T-cell (primary cell): Measurements from ENCODE around the gene SAMD3. TPM values are rescaled to one million over a fixed set of nuclear protein-coding genes. Genes with fewer than 3 reads are reported as not detected.

Experiments used
- ATAC-seq, 4 experiments: fragments of 200-7000 bp in 3 of 4; fragments of 150-1000 bp in 1 of 4; cut with Tn5 transposase; replicated peaks in 1 of 4; 1 replicate in 3 of 4; 2 replicates in 1 of 4; pipeline ENCODE4 v1.10.0; 2021; ENCODE audit warnings: moderate library complexity in 3 of 4, mild to moderate bottlenecking in 2 of 4, moderate number of reproducible peaks in 1 of 4
- CTCF ChIA-PET, 2 donors: fragments of 300-600 bp; sonication (Branson Sonifier 250); formaldehyde crosslinking; loops; one replicate each; lab custom pipeline; 2022; ENCODE audit warnings: antibody characterized with exemption in 2 of 2; lab: Charles Lee
- POLR2A ChIA-PET, 2 donors: fragments of 300-600 bp; sonication (Branson Sonifier 250); formaldehyde crosslinking; loops; one replicate each; lab custom pipeline; 2022; ENCODE audit warnings: antibody characterized with exemption in 2 of 2; lab: Charles Lee
- DNase-seq, 35 experiments: peaks; one replicate each; pipeline versions ENCODE4 v3.0.0 to v3.0.0-alpha.2; 2013 to 2023
- H3K27ac ChIP-seq: one replicate; pipeline ENCODE4 v1.5.1; 2013; ENCODE audit warnings: low read length
- H3K27me3 ChIP-seq, 2 experiments: replicated peaks in 1 of 2; 1 replicate in 1 of 2; 2 replicates in 1 of 2; pipeline versions ENCODE4 v1.6.1 to v1.7.0; 2013; ENCODE audit warnings: low read length in 1 of 2, mixed read lengths in 1 of 2; ENCODE audit not compliant: control insufficient read depth in 2 of 2, insufficient read depth in 2 of 2; ENCODE audit errors: extremely low read depth in 1 of 2
- H3K36me3 ChIP-seq, 2 donors: 1 replicate in 1 of 2; 2 replicates in 1 of 2; pipeline versions ENCODE4 v1.6.1 to v1.7.0; 2013; ENCODE audit warnings: low read length in 1 of 2; ENCODE audit not compliant: control insufficient read depth in 2 of 2, insufficient read depth in 1 of 2; ENCODE audit errors: extremely low read depth in 1 of 2
- H3K4me1 ChIP-seq, 2 experiments: 1 replicate in 1 of 2; 2 replicates in 1 of 2; pipeline versions ENCODE4 v1.6.1 to v1.7.0; 2013; ENCODE audit warnings: low read length in 2 of 2, mixed read lengths in 1 of 2; ENCODE audit not compliant: insufficient read depth in 2 of 2, control insufficient read depth in 1 of 2; ENCODE audit errors: extremely low read depth in 1 of 2
- H3K4me3 ChIP-seq, 2 donors: 1 replicate in 1 of 2; 2 replicates in 1 of 2; pipeline versions ENCODE4 v1.5.1 to v1.7.0; 2013; ENCODE audit warnings: mild to moderate bottlenecking in 2 of 2, low read length in 1 of 2, moderate library complexity in 1 of 2; ENCODE audit not compliant: control insufficient read depth in 1 of 2; ENCODE audit errors: extremely low read depth in 1 of 2
- H3K9me3 ChIP-seq: 2 replicates; pipeline ENCODE4 v1.7.0; 2013
- H3K27ac Mint-ChIP-seq, 2 donors: one replicate each; pipeline ENCODE4 v1.8.0; 2020 to 2021; ENCODE audit warnings: mild to moderate bottlenecking in 2 of 2, mixed read lengths in 2 of 2
- H3K27me3 Mint-ChIP-seq, 2 donors: one replicate each; pipeline ENCODE4 v1.8.0; 2021 to 2022; ENCODE audit warnings: mixed read lengths in 2 of 2
- H3K36me3 Mint-ChIP-seq: one replicate; pipeline ENCODE4 v1.8.0; 2021; ENCODE audit warnings: mixed read lengths
- H3K4me1 Mint-ChIP-seq, 3 donors: one replicate each; pipeline ENCODE4 v1.8.0; 2020 to 2022; ENCODE audit warnings: mixed read lengths in 3 of 3, mild to moderate bottlenecking in 1 of 3
- H3K4me3 Mint-ChIP-seq, 3 donors: one replicate each; pipeline ENCODE4 v1.8.0; 2020 to 2022; ENCODE audit warnings: mild to moderate bottlenecking in 3 of 3, mixed read lengths in 3 of 3, moderate library complexity in 3 of 3
- H3K9me3 Mint-ChIP-seq, 3 donors: one replicate each; pipeline ENCODE4 v1.8.0; 2020 to 2022; ENCODE audit warnings: mixed read lengths in 3 of 3
- WGBS: methylation state at CpG from one replicate; pipeline ENCODE4 v1.1.5; 2013; ENCODE audit warnings: missing lambda C conversion rate; ENCODE audit not compliant: insufficient coverage; 5-methylcytosine and 5-hydroxymethylcytosine counted together
- total RNA-seq, 35 experiments: library from RNA in 6 of 35; stranded (reverse) in 6 of 35; fragments of 120-200 nt in 1 of 35; gene quantifications; one replicate each; pipeline versions ENCODE4 v1.2.1 to v1.2.4 and lab custom pipeline; 2013 to 2026

The SAMD3 gene
- total RNA-seq, 5 donors from 2014 or later (not counting 1 experiment from before 2014, with no cell fraction given): 27.5 to 73.8 (median 38.5) TPM

DNA sequence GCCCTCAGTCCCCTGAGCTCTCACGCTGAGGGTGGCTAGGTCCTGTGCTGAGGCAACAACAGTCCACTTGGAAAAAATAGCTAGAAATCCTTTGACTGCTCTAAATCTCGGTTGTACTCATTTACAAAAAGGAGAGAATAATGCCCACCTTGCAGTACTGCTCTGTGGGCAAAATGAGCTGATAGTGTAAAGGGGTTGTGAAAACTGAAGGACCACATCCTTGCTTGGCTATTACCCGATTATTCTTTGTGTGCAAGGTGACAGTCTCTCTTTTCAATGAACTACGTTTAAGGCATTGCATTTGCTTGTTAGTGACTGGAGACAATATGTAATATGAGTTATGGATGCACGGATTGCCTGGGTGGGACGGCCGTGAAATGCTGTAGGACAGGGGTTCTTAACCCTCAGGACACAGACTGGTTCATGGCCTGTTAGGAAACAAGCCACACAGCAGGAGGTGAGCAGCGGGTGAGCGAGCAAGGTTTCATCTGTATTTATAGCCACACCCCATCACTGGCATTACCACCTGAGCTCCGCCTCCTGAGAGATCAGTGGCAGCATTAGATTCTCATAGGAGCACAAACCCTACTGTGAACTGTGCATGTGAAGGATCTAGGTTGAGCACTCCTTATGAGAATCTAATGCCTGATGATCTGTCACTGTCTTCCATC is 14.6 kb downstream of the SAMD3 start:
- H3K9me3 ChIP-seq: no peaks in the 10 kb centered on the region
- Mint-ChIP-seq H3K27ac (no peak overlapping the region), H3K9me3 (no peaks in the 10 kb centered on the region), H3K27me3 (no peaks in the 10 kb centered on the region), H3K4me1 (peaks cover 63 to 78% (median 73%) of the 10 kb centered on the region in 3 donors), H3K4me3 (no peak overlapping the region), H3K36me3 (peaks cover 74% of the 10 kb centered on the region)
- ATAC-seq: no peak
- peaks cover 2 to 72% of the 10 kb centered on the region in 2 donors for H3K36me3 ChIP-seq
- no peak overlapping the region for H3K27ac ChIP-seq
- no peak for DNase-seq
- ChIA-PET POLR2A (interaction anchor here in 1 of 2 donors (0.6 to 0.7 kb wide), 2 partner anchors 8 to 318 kb away, joined by 3 to 8 read pairs; no protein-coding TSS in a partner anchor), CTCF (interaction anchor here (0.6 to 1.7 kb wide), 2 partner anchors 97 to 635 kb away, joined by 3 to 4 read pairs; no protein-coding TSS in a partner anchor)
- H3K4me1 ChIP-seq: peaks cover 9 to 76% of the 10 kb centered on the region in 2 experiments
- 90% methylated on average over 5 of the region's 10 CpGs for WGBS
- no peaks in the 10 kb centered on the region for H3K27me3 ChIP-seq
- H3K4me3 ChIP-seq: no peak overlapping the region

DNA sequence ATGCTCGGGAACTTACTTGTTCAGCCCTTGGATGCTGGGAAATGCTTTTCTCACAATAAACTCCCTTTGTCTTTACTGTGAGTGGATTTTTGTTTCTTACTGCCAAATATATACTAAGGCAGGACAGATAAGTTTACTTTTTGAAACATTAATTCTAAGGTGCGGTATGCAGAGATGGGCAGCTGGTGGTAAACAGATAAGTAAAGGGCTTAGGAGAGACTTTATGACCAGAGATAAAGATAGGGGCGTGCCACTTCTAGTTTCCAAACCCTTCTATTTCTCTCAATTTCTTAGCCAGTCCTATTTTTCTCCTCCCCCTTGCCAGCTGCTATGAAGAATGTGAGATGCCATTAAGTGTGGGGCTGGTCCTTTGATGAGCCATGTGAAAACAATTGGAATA is 16.3 kb downstream of the SAMD3 start:
- DNase-seq (no peak), ATAC-seq (no peak)
- H3K9me3 ChIP-seq: no peaks in the 10 kb centered on the region
- peaks cover 2 to 78% of the 10 kb centered on the region in 2 donors for H3K36me3 ChIP-seq
- no peak overlapping the region for H3K27ac Mint-ChIP-seq
- H3K4me3 ChIP-seq: no peak overlapping the region
- H3K4me1 ChIP-seq: peaks cover 2 to 70% of the 10 kb centered on the region in 2 experiments
- no peaks in the 10 kb centered on the region for H3K27me3 ChIP-seq
- no peak overlapping the region for H3K27ac ChIP-seq
- ChIA-PET POLR2A (interaction anchor here in 1 of 2 donors (0.8 kb wide), 1 partner anchor 9 kb away, joined by 10 read pairs; no protein-coding TSS in a partner anchor), CTCF (interaction anchor here in 1 of 2 donors (0.6 kb wide), 1 partner anchor 9 kb away, joined by 3 read pairs; no protein-coding TSS in a partner anchor)
- WGBS: no CpG with 5 or more reads among the region's 3 CpGs
- peaks cover 58 to 77% (median 69%) of the 10 kb centered on the region in 3 donors for H3K4me1 Mint-ChIP-seq
- no peaks in the 10 kb centered on the region for H3K27me3 Mint-ChIP-seq
- no peaks in the 10 kb centered on the region for H3K9me3 Mint-ChIP-seq
- H3K4me3 Mint-ChIP-seq: no peak overlapping the region
- H3K36me3 Mint-ChIP-seq: peaks cover 79% of the 10 kb centered on the region

DNA sequence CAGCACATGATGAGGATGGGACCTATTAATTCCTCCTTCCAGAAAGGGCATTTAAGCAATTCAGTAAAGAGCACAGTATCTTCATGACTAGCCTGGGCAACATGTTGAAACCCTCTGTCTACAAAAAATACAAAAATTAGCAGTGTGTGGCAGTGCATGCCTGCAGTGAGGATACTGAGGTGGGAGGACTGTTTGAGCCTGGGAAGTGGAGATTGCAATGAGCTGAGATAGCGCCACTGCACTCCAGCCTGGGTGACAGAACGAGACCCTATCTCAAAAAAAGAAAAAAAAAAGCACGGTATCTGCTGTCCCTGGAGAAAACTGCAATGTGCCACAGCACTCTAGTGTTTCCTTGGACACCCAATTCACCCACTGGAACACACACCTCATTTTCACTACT is 18.4 kb downstream of the SAMD3 start:
- Histone ChIP-seq H3K36me3 (peaks cover under 1 to 85% of the 10 kb centered on the region in 2 donors), H3K4me1 (peaks cover 0 to 54% of the 10 kb centered on the region in 2 experiments), H3K27ac (no peak overlapping the region), H3K4me3 (no peak overlapping the region), H3K27me3 (no peaks in the 10 kb centered on the region), H3K9me3 (no peaks in the 10 kb centered on the region)
- Mint-ChIP-seq H3K4me1 (peaks cover 56 to 68% (median 67%) of the 10 kb centered on the region in 3 donors), H3K9me3 (peaks cover 0 to 7% (median 0%) of the 10 kb centered on the region in 3 donors), H3K4me3 (no peak overlapping the region), H3K27me3 (no peaks in the 10 kb centered on the region), H3K27ac (peak overlapping the region; percentile 18 to 60), H3K36me3 (peaks cover 84% of the 10 kb centered on the region)
- POLR2A ChIA-PET: interaction anchor here in 1 of 2 donors (0.6 kb wide), 1 partner anchor 23 kb away, joined by 7 read pairs; no protein-coding TSS in a partner anchor
- WGBS: no CpG with 5 or more reads among the region's 3 CpGs
- CTCF ChIA-PET: interaction anchor here in 1 of 2 donors (1.4 kb wide), 1 partner anchor 8 kb away, joined by 3 read pairs; no protein-coding TSS in a partner anchor
- ATAC-seq: no peak
- no peak for DNase-seq

DNA sequence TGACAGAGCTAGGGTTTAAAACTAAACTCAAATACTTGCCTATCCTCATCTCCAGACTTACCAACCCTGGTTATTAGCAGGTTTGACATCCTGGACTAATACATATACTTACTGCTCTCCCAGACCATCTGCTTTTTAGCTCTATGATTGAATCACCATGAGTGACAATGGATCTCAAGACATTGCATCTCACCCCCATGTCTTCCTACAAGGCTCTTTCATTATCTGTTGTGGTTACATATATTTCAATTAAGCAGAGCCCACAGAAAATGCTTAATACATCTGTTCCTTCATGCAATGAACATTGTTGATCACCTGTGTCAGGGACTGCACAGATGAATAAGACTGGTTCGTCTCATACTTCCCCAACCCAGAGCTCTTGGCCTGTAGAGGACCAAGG is 19.4 kb downstream of the SAMD3 start:
- H3K27ac Mint-ChIP-seq: peak overlapping the region; percentile 1 to 84
- H3K4me1 Mint-ChIP-seq: peaks cover 63 to 74% (median 69%) of the 10 kb centered on the region in 3 donors
- peaks cover 0 to 7% (median 0%) of the 10 kb centered on the region in 3 donors for H3K9me3 Mint-ChIP-seq
- peak in 1 of 4 experiments; percentile 9 for ATAC-seq
- ChIA-PET POLR2A (interaction anchor here (0.6 to 1.0 kb wide), 3 partner anchors 12 to 18 kb away, joined by 3 to 6 read pairs (median 3); no protein-coding TSS in a partner anchor), CTCF (interaction anchor here (0.5 to 1.4 kb wide), 5 partner anchors 9 to 612 kb away, joined by 3 to 4 read pairs (median 3); no protein-coding TSS in a partner anchor)
- no peaks in the 10 kb centered on the region for H3K9me3 ChIP-seq
- H3K4me1 ChIP-seq: peaks cover 0 to 52% of the 10 kb centered on the region in 2 experiments
- no peak overlapping the region for H3K4me3 ChIP-seq
- no peak overlapping the region for H3K27ac ChIP-seq
- peaks cover 81% of the 10 kb centered on the region for H3K36me3 Mint-ChIP-seq
- H3K27me3 Mint-ChIP-seq: no peaks in the 10 kb centered on the region
- H3K36me3 ChIP-seq: peaks cover 0 to 87% of the 10 kb centered on the region in 2 donors
- DNase-seq: no peak
- no CpG with 5 or more reads among the region's 1 CpG for WGBS
- H3K4me3 Mint-ChIP-seq: peak overlapping the region in 1 of 3 donors; percentile 40
- no peaks in the 10 kb centered on the region for H3K27me3 ChIP-seq

DNA sequence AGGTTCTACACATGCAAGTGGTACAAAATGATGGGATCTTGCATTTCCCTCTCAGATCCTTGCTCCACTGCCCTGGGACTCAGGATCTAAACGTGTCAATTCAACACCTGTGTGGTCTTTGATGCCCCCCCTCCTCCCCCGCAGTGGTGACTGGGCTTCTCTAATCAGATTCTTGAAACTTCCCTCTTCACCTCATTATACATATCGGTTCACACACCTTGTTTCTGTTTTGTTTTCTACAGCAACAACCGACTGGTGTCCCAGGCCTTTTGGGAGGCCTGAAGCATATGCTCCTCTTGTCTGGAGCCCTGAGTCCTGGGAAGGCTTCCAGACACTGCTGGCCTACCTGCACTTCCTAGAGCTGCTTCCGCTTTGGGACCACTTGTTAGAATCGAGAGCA is 20.0 kb downstream of the SAMD3 start:
- Mint-ChIP-seq H3K27me3 (no peaks in the 10 kb centered on the region), H3K9me3 (peaks cover 0 to 7% (median 0%) of the 10 kb centered on the region in 3 donors), H3K27ac (peak overlapping the region; percentile 68 to 84), H3K4me3 (peak overlapping the region in 1 of 3 donors; percentile 40), H3K36me3 (peaks cover 78% of the 10 kb centered on the region), H3K4me1 (peaks cover 61 to 74% (median 69%) of the 10 kb centered on the region in 3 donors)
- no peaks in the 10 kb centered on the region for H3K9me3 ChIP-seq
- peak in 11 of 35 experiments; percentile 9 to 28 (median 14) for DNase-seq
- ChIA-PET CTCF (interaction anchor here (0.7 to 1.1 kb wide), 3 partner anchors 13 to 21 kb away, joined by 3 read pairs; no protein-coding TSS in a partner anchor), POLR2A (interaction anchor here in 1 of 2 donors (0.7 kb wide), 1 partner anchor 104 kb away, joined by 3 read pairs; no protein-coding TSS in a partner anchor)
- no peak overlapping the region for H3K27ac ChIP-seq
- H3K27me3 ChIP-seq: no peaks in the 10 kb centered on the region
- peaks cover 0 to 53% of the 10 kb centered on the region in 2 experiments for H3K4me1 ChIP-seq
- peak; percentile 26 to 65 (median 58) for ATAC-seq
- no peak overlapping the region for H3K4me3 ChIP-seq
- WGBS: 45% methylated on average over 6 of the region's 6 CpGs
- H3K36me3 ChIP-seq: peaks cover 0 to 84% of the 10 kb centered on the region in 2 donors

DNA sequence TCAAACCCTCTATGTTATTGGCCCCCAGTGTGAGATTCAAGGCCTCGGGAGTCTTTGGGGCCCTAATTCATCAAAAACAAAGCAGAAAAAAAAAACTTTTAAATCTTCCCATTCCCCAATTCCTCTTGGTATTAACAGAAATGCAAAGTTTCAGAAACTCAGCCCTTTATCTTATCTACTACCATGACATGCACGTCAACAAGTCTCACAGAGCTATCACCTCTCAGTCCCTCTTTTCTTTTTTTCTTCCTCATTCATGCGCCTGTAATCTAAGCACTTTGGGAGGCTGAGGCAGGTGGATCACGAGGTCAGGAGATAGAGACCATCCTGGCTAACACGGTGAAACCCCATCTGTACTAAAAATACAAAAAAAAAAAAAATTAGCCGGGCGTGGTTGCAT is 22.7 kb downstream of the SAMD3 start:
- peak overlapping the region in 1 of 2 donors; percentile 42 for H3K27ac Mint-ChIP-seq
- Histone ChIP-seq H3K36me3 (peaks cover 0 to 59% of the 10 kb centered on the region in 2 donors), H3K27ac (no peak overlapping the region), H3K4me1 (peaks cover 0 to 31% of the 10 kb centered on the region in 2 experiments), H3K4me3 (no peak overlapping the region), H3K9me3 (no peaks in the 10 kb centered on the region), H3K27me3 (no peaks in the 10 kb centered on the region)
- ChIA-PET CTCF (no interaction called here), POLR2A (interaction anchor here (0.6 to 0.7 kb wide), 3 partner anchors 43 to 620 kb away, joined by 4 to 10 read pairs (median 7); no protein-coding TSS in a partner anchor)
- no peaks in the 10 kb centered on the region for H3K27me3 Mint-ChIP-seq
- H3K4me1 Mint-ChIP-seq: peaks cover 69 to 77% (median 72%) of the 10 kb centered on the region in 3 donors
- no CpG with 5 or more reads among the region's 7 CpGs for WGBS
- H3K36me3 Mint-ChIP-seq: peaks cover 67% of the 10 kb centered on the region
- DNase-seq (no peak), ATAC-seq (no peak)
- H3K9me3 Mint-ChIP-seq: peaks cover 0 to 7% (median 0%) of the 10 kb centered on the region in 3 donors
- no peak overlapping the region for H3K4me3 Mint-ChIP-seq
